GM12864 (cell line): ENCODE measurements around the gene CPOX.

Experiments
- DNase-seq: peaks from one replicate; pipeline ENCODE4 v3.0.0-alpha.2; 2011; ENCODE audit warnings: low read depth
- H3K4me3 ChIP-seq: 2 replicates; pipeline ENCODE4 v1.5.1; 2011; ENCODE audit warnings: mild to moderate bottlenecking, low read depth, low read length, control low read depth
- CTCF ChIP-seq: IDR thresholded peaks from 2 replicates; pipeline ENCODE4 v1.5.1; 2011; ENCODE audit warnings: low read depth, mild to moderate bottlenecking, moderate library complexity, low read length, control low read depth, inconsistent platforms; ENCODE audit errors: missing control alignments

Gene CPOX

GRCh38 chr3:98594628-98595324 lies 1.4 kb upstream of the CPOX start:
- TF ChIP-seq CTCF: no peak
- no peak for DNase-seq

DNA sequence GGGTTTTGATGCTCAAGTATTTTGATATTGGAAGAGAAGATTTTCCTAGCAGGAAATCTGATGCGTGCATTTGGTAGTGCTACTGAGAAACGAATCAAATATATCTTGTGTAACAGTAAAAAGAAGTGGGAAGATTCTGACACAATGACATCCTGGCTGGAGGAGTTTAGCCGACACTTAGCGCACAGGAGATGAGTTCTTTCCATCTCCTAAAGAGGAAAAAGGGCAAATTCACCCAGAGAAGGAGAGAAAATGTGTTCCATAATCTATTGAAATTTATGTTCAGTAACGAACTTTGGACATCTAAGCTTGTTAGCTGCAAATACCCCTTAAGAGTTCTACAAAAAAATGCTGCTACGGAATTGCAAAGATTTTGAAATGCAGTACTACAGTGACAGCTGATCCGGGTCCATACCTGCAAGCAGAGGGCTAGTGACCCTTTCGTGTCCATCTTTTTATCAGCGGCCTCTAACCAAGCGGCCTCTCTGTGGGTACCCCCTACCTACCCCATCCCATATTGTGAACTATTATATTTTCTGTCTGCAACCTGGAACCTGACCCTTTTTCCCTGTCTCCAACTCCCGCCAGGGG lies 971 bp downstream of the CPOX start:
- TF ChIP-seq CTCF: no peak
- H3K4me3 ChIP-seq: peak overlapping the region; percentile 96
- no peak for DNase-seq

More at GRCh38 chr3:98594628-98595324, 1.4 kb upstream of the CPOX start:
- H3K4me3 ChIP-seq: no peak overlapping the region

- TF ChIP-seq CTCF: no peak
- H3K4me3 ChIP-seq: no peak overlapping the region
Observed at GRCh38 chr3:98589331-98590036, 3.9 kb downstream of the CPOX start.

GRCh38 chr3:98588065-98588464 lies 5.3 kb downstream of the CPOX start:
- no peak for DNase-seq
- no peak overlapping the region for H3K4me3 ChIP-seq
- TF ChIP-seq CTCF: no peak

More at GRCh38 chr3:98589331-98590036, 3.9 kb downstream of the CPOX start:
- no peak for DNase-seq

- DNase-seq: no peak
- H3K4me3 ChIP-seq: no peak overlapping the region
- TF ChIP-seq CTCF: no peak
Observed at GRCh38 chr3:98587654-98588053, 5.8 kb downstream of the CPOX start.

- no peak for TF ChIP-seq CTCF
- no peak overlapping the region for H3K4me3 ChIP-seq
- no peak for DNase-seq
Observed at GRCh38 chr3:98584547-98584946, 8.9 kb downstream of the CPOX start.
